Measurements from ENCODE around the gene GSTM3. TPM values are rescaled to one million over a fixed set of nuclear protein-coding genes. Genes with fewer than 3 reads are reported as not detected.
"Not testable (repeated sequence)": the region's sequence is repeated elsewhere in the genome, so short reads cannot be mapped to it uniquely, and the experiment has no call there.

The GSTM3 gene
- total and polyA plus RNA-seq, 2 donors: 67.5 to 116 TPM

- Histone ChIP-seq H3K4me1 (ENCODE audit: insufficient read depth) (no peaks in the 10 kb centered on the region), H3K27ac (ENCODE audit: low read depth) (no peak overlapping the region), H3K4me3 (ENCODE audit: low read depth, low read length) (no peak overlapping the region), H3K36me3 (ENCODE audit: insufficient read depth) (no peaks in the 10 kb centered on the region)
- 65% methylated on average over 5 of the region's 5 CpGs for WGBS
- no peak for DNase-seq (ENCODE audit: extremely low spot score)
Measured at GRCh38 chr1:109719337-109719837, 21.5 kb downstream of the GSTM3 start.

- no peak overlapping the region for H3K4me3 ChIP-seq (ENCODE audit: low read depth, low read length)
- no peak for DNase-seq (ENCODE audit: extremely low spot score)
- H3K27ac ChIP-seq (ENCODE audit: low read depth): no peak overlapping the region
- no peaks in the 10 kb centered on the region for H3K4me1 ChIP-seq (ENCODE audit: insufficient read depth)
- WGBS: 89% methylated on average over 2 of the region's 2 CpGs
- H3K36me3 ChIP-seq (ENCODE audit: insufficient read depth): no peaks in the 10 kb centered on the region
Measured at GRCh38 chr1:109718495-109718894, 22.3 kb downstream of the GSTM3 start.

- DNase-seq (ENCODE audit: extremely low spot score): no peak
- Histone ChIP-seq H3K4me3 (ENCODE audit: low read depth, low read length) (no peak overlapping the region), H3K4me1 (ENCODE audit: insufficient read depth) (no peaks in the 10 kb centered on the region), H3K36me3 (ENCODE audit: insufficient read depth) (no peaks in the 10 kb centered on the region), H3K27ac (ENCODE audit: low read depth) (no peak overlapping the region)
- WGBS: 88% methylated on average over 5 of the region's 5 CpGs
Measured at GRCh38 chr1:109717729-109718128, 23.1 kb downstream of the GSTM3 start.

- H3K4me3 ChIP-seq (ENCODE audit: low read depth, low read length): no peak overlapping the region
- no peaks in the 10 kb centered on the region for H3K4me1 ChIP-seq (ENCODE audit: insufficient read depth)
- 69% methylated on average over 3 of the region's 3 CpGs for WGBS
- no peak overlapping the region for H3K27ac ChIP-seq (ENCODE audit: low read depth)
- no peaks in the 10 kb centered on the region for H3K36me3 ChIP-seq (ENCODE audit: insufficient read depth)
- no peak for DNase-seq (ENCODE audit: extremely low spot score)
Measured at GRCh38 chr1:109716570-109717090, 24.2 kb downstream of the GSTM3 start.

GRCh38 chr1:109716121-109716520, 24.7 kb downstream of the GSTM3 start:
- H3K4me3 ChIP-seq (ENCODE audit: low read depth, low read length): no peak overlapping the region
- no peaks in the 10 kb centered on the region for H3K4me1 ChIP-seq (ENCODE audit: insufficient read depth)
- no peaks in the 10 kb centered on the region for H3K36me3 ChIP-seq (ENCODE audit: insufficient read depth)
- no peak overlapping the region for H3K27ac ChIP-seq (ENCODE audit: low read depth)
- no peak for DNase-seq (ENCODE audit: extremely low spot score)
- WGBS: 80% methylated on average over 3 of the region's 3 CpGs

GRCh38 chr1:109714661-109715372, 26.0 kb downstream of the GSTM3 start:
- no peak for DNase-seq (ENCODE audit: extremely low spot score)
- Histone ChIP-seq H3K4me3 (ENCODE audit: low read depth, low read length) (no peak overlapping the region), H3K36me3 (ENCODE audit: insufficient read depth) (no peaks in the 10 kb centered on the region), H3K4me1 (ENCODE audit: insufficient read depth) (no peaks in the 10 kb centered on the region), H3K27ac (ENCODE audit: low read depth) (no peak overlapping the region)
- 81% methylated on average over 12 of the region's 12 CpGs for WGBS

GRCh38 chr1:109713636-109714035, 27.2 kb downstream of the GSTM3 start:
- H3K4me1 ChIP-seq (ENCODE audit: insufficient read depth): no peaks in the 10 kb centered on the region
- WGBS: 94% methylated on average over 5 of the region's 5 CpGs

GRCh38 chr1:109712321-109712864, 28.4 kb downstream of the GSTM3 start:
- no peak overlapping the region for H3K27ac ChIP-seq (ENCODE audit: low read depth)
- DNase-seq (ENCODE audit: extremely low spot score): no peak
- WGBS: 31% methylated on average over 22 of the region's 22 CpGs
- H3K36me3 ChIP-seq (ENCODE audit: insufficient read depth): no peaks in the 10 kb centered on the region
- peak overlapping the region; percentile 37 for H3K4me3 ChIP-seq (ENCODE audit: low read depth, low read length)
- no peaks in the 10 kb centered on the region for H3K4me1 ChIP-seq (ENCODE audit: insufficient read depth)

More at GRCh38 chr1:109713636-109714035, 27.2 kb downstream of the GSTM3 start:
- no peaks in the 10 kb centered on the region for H3K36me3 ChIP-seq (ENCODE audit: insufficient read depth)
- no peak overlapping the region for H3K27ac ChIP-seq (ENCODE audit: low read depth)
- no peak overlapping the region for H3K4me3 ChIP-seq (ENCODE audit: low read depth, low read length)
- DNase-seq (ENCODE audit: extremely low spot score): no peak

- H3K4me3 ChIP-seq (ENCODE audit: low read depth, low read length): peak within 1 kb of the TSS; percentile 37
- WGBS: 15% methylated on average over 33 of the region's 33 CpGs
- not testable (repeated sequence) for H3K4me1 ChIP-seq (ENCODE audit: insufficient read depth); H3K27ac ChIP-seq (ENCODE audit: low read depth); H3K36me3 ChIP-seq (ENCODE audit: insufficient read depth); DNase-seq (ENCODE audit: extremely low spot score)
Measured at GRCh38 chr1:109711593-109712320, 29.1 kb downstream of the GSTM3 start, which contains the start of gene GSTM5. Gene GSTM5 (plus strand): TSS chr1:109712251. CDS start chr1:109712313, 62 bp downstream.

GRCh38 chr1:109709822-109710221, 31.0 kb downstream of the GSTM3 start:
- not testable (repeated sequence) for H3K4me3 ChIP-seq (ENCODE audit: low read depth, low read length); DNase-seq (ENCODE audit: extremely low spot score); H3K36me3 ChIP-seq (ENCODE audit: insufficient read depth); H3K27ac ChIP-seq (ENCODE audit: low read depth); H3K4me1 ChIP-seq (ENCODE audit: insufficient read depth)

- H3K27ac ChIP-seq (ENCODE audit: low read depth); H3K4me1 ChIP-seq (ENCODE audit: insufficient read depth); H3K4me3 ChIP-seq (ENCODE audit: low read depth, low read length); H3K36me3 ChIP-seq (ENCODE audit: insufficient read depth); DNase-seq (ENCODE audit: extremely low spot score): not testable (repeated sequence)
- WGBS: 85% methylated on average over 4 of the region's 4 CpGs
Measured at GRCh38 chr1:109708949-109709348, 31.9 kb downstream of the GSTM3 start.

- 89% methylated on average over 4 of the region's 4 CpGs for WGBS
- no peak for DNase-seq (ENCODE audit: extremely low spot score)
Measured at GRCh38 chr1:109705411-109705810, 35.4 kb downstream of the GSTM3 start.

GRCh38 chr1:109704173-109704572, 36.7 kb downstream of the GSTM3 start:
- no peak overlapping the region for H3K27ac ChIP-seq (ENCODE audit: low read depth)
- no peak for DNase-seq (ENCODE audit: extremely low spot score)
- H3K4me1 ChIP-seq (ENCODE audit: insufficient read depth): no peaks in the 10 kb centered on the region
- H3K4me3 ChIP-seq (ENCODE audit: low read depth, low read length): no peak overlapping the region
- no peaks in the 10 kb centered on the region for H3K36me3 ChIP-seq (ENCODE audit: insufficient read depth)
- 79% methylated on average over 8 of the region's 8 CpGs for WGBS

More at GRCh38 chr1:109705411-109705810, 35.4 kb downstream of the GSTM3 start:
- no peaks in the 10 kb centered on the region for H3K36me3 ChIP-seq (ENCODE audit: insufficient read depth)
- no peak overlapping the region for H3K27ac ChIP-seq (ENCODE audit: low read depth)
- H3K4me1 ChIP-seq (ENCODE audit: insufficient read depth): no peaks in the 10 kb centered on the region
- no peak overlapping the region for H3K4me3 ChIP-seq (ENCODE audit: low read depth, low read length)
